HepG2 (cell line): Measurements from ENCODE around the gene NOXA1. TPM values are rescaled to one million over a fixed set of nuclear protein-coding genes. Genes with fewer than 3 reads are reported as not detected.

Experiments used
- CBX5 ChIP-seq: sonication (generic); formaldehyde crosslinking; IDR thresholded peaks from 2 replicates; pipeline ENCODE4 v1.4.0; 2020; ENCODE audit warnings: missing genetic modification reagents, borderline replicate concordance
- CCDC6 ChIP-seq: sonication (generic); formaldehyde crosslinking; IDR thresholded peaks from 2 replicates; pipeline ENCODE4 v1.8.1; 2022; ENCODE audit warnings: mild to moderate bottlenecking, missing genetic modification reagents, moderate library complexity
- CEBPG ChIP-seq: IDR thresholded peaks from 2 replicates; pipeline ENCODE4 v1.6.1; 2016
- CHCHD3 ChIP-seq: sonication (generic); formaldehyde crosslinking; IDR thresholded peaks from 2 replicates; pipeline ENCODE4 v1.8.0; 2022; ENCODE audit warnings: mild to moderate bottlenecking, missing genetic modification reagents, moderate library complexity
- GTF3A ChIP-seq: sonication (generic); formaldehyde crosslinking; conservative IDR thresholded peaks from 2 replicates; pipeline ENCODE4 v1.4.0; 2020; ENCODE audit warnings: mild to moderate bottlenecking, missing genetic modification reagents
- HNRNPUL1 ChIP-seq: fragments of 200-400 bp; formaldehyde crosslinking; IDR thresholded peaks from 2 replicates; pipeline ENCODE4 v1.6.1; 2017; ENCODE audit warnings: low read depth, mild to moderate bottlenecking, low read length, moderate library complexity
- KAT8 ChIP-seq: IDR thresholded peaks from 2 replicates; pipeline ENCODE4 v1.6.1; 2016; ENCODE audit warnings: missing genetic modification reagents, missing compliant biosample characterization
- KLF15 ChIP-seq: sonication (generic); formaldehyde crosslinking; IDR thresholded peaks from 2 replicates; pipeline ENCODE4 v1.8.1; 2023; ENCODE audit warnings: borderline replicate concordance, mild to moderate bottlenecking, inconsistent platforms, missing genetic modification reagents, mixed read lengths
- MTF1 ChIP-seq: sonication (generic); formaldehyde crosslinking; IDR thresholded peaks from 2 replicates; pipeline ENCODE4 v1.5.0; 2020; ENCODE audit warnings: missing genetic modification reagents
- SCMH1 ChIP-seq: sonication (generic); formaldehyde crosslinking; IDR thresholded peaks from 2 replicates; pipeline ENCODE4 v1.9.0; 2021; ENCODE audit warnings: missing genetic modification reagents, mild to moderate bottlenecking, borderline replicate concordance
- TBP ChIP-seq: sonication (generic); formaldehyde crosslinking; IDR thresholded peaks from 2 replicates; pipeline ENCODE4 v1.5.0; 2020; ENCODE audit warnings: missing genetic modification reagents
- ZFYVE20 ChIP-seq: sonication (generic); formaldehyde crosslinking; IDR thresholded peaks from 2 replicates; pipeline ENCODE4 v1.8.0; 2023; ENCODE audit warnings: low read depth, mild to moderate bottlenecking, moderate library complexity, missing genetic modification reagents, borderline replicate concordance
- ZMYM2 ChIP-seq: sonication (generic); formaldehyde crosslinking; IDR thresholded peaks from 2 replicates; pipeline ENCODE4 v1.8.0; 2022; ENCODE audit warnings: mild to moderate bottlenecking, missing genetic modification reagents
- ZNF205 ChIP-seq: IDR thresholded peaks from 2 replicates; pipeline ENCODE4 v1.6.1; 2018; ENCODE audit warnings: missing biosample characterization, missing genetic modification reagents
- ZNF382 ChIP-seq: sonication (generic); formaldehyde crosslinking; IDR thresholded peaks from 2 replicates; pipeline ENCODE4 v1.5.0; 2020; ENCODE audit warnings: missing genetic modification reagents, mild to moderate bottlenecking, borderline replicate concordance
- ZNF619 ChIP-seq: sonication (generic); formaldehyde crosslinking; IDR thresholded peaks from 2 replicates; pipeline ENCODE4 v1.4.0; 2020; ENCODE audit warnings: mild to moderate bottlenecking, missing genetic modification reagents
- polyA plus RNA-seq, 8 experiments: library from polyadenylated mRNA; depleted of rRNA in 3 of 8; stranded (reverse) in 7 of 8; unstranded in 1 of 8; fragments of >200 nt; fragmentation: Illumina TruSeq in 4 of 8; extraction: Trizol in 4 of 8; gene quantifications; 2 replicates each; pipeline versions ENCODE4 v1.2.1 to v1.2.3, GENCODE V29; 2011 to 2016; ENCODE audit warnings: low read depth in 4 of 8, missing spikeins in 1 of 8, mixed read lengths in 1 of 8; ENCODE audit not compliant: insufficient read depth in 1 of 8
- total RNA-seq, 5 experiments: library from RNA; depleted of rRNA; stranded (reverse); fragments of >200 nt; fragmentation: Illumina TruSeq; extraction: Trizol; gene quantifications; 2 replicates each; pipeline ENCODE4 v1.2.3, GENCODE V29; 2016; ENCODE audit warnings: low read depth in 1 of 5
- TF ChIP-seq, protein P1 (sequence below): sonication (generic); formaldehyde crosslinking; IDR thresholded peaks from 2 replicates; pipeline ENCODE4 v1.8.0; 2022; ENCODE audit warnings: missing genetic modification reagents, mild to moderate bottlenecking, borderline replicate concordance
- TF ChIP-seq, protein P2 (sequence below): sonication (generic); formaldehyde crosslinking; IDR thresholded peaks from 2 replicates; pipeline ENCODE4 v1.4.0; 2020; ENCODE audit warnings: missing genetic modification reagents
- TF ChIP-seq, protein P3 (sequence below): IDR thresholded peaks from 2 replicates; pipeline ENCODE4 v1.6.1; 2016; ENCODE audit warnings: missing compliant biosample characterization, missing genetic modification reagents, borderline replicate concordance
- TF ChIP-seq, protein P4 (sequence below): sonication (generic); formaldehyde crosslinking; IDR thresholded peaks from 2 replicates; pipeline ENCODE4 v1.9.0; 2022; ENCODE audit warnings: missing genetic modification reagents, mild to moderate bottlenecking, borderline replicate concordance

NOXA1 gene
- total and polyA plus RNA-seq, 2 of the 13 experiments (the other 11 are each of a cell fraction or from before 2014, with no cell fraction given), result 0.78 to 1.2 TPM

DNA sequence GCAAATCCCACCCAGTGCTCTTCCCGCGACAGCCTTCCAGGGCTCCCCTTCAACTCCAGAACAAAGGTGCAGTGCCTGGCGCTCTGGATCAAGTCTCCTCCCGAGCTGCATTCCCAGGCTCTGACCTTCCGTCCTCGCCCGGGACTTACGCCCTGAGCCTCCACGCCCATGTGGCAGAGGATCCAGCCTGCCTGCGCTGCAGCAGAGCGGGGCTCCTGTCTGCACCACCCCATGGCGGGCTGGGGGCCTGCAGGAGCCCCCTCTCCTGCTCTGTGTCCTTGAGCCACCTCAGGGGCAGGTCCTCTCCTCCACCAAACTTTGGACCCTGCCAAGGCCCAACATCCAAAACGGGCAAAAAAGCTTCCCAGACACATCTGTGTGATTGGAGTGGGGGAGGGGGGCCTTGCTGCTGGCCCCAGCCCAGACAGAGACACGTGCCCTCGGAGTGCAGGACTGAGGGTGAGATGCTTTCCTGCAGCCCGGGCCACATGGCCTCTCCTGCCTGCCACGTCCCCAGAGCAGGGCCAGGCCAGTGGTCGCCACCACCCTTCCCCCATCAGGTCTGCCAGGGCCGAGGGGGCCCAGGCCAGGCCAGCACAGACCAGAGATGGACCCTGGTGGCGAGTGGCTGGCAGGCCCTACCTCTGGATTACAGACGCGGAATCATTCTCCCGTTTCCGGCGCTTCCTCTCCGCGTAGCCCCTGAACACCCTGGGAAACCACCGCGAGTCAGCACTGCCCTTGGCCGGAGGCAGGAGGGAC lies 31.6 kb downstream of the NOXA1 start (continued):
- TF ChIP-seq ZMYM2 (CRISPR knock-in tag) (no peak), CEBPG (CRISPR knock-in tag) (peak; percentile 36), ZNF205 (0 out of 2 replicates have a peak, but pooled peaks have one; percentile 42), GTF3A (CRISPR knock-in tag) (no peak), ZNF382 (CRISPR knock-in tag) (no peak), HNRNPUL1 (no peak), CBX5 (CRISPR knock-in tag) (peak; percentile 82; the same call in 1 of the 2 replicates), ZNF619 (CRISPR knock-in tag) (no peak), KAT8 (CRISPR knock-in tag) (peak; percentile 63), CCDC6 (CRISPR knock-in tag) (no peak), MTF1 (CRISPR knock-in tag) (no peak), SCMH1 (CRISPR knock-in tag) (no peak), ZFYVE20 (CRISPR knock-in tag) (no peak), CHCHD3 (CRISPR knock-in tag) (no peak), KLF15 (CRISPR knock-in tag) (peak; percentile 71; the same call in 1 of the 2 replicates), TBP (CRISPR knock-in tag) (no peak; the same call in 1 of the 2 replicates)
- TF ChIP-seq, protein P1, sequence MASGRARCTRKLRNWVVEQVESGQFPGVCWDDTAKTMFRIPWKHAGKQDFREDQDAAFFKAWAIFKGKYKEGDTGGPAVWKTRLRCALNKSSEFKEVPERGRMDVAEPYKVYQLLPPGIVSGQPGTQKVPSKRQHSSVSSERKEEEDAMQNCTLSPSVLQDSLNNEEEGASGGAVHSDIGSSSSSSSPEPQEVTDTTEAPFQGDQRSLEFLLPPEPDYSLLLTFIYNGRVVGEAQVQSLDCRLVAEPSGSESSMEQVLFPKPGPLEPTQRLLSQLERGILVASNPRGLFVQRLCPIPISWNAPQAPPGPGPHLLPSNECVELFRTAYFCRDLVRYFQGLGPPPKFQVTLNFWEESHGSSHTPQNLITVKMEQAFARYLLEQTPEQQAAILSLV (CRISPR knock-in tag), result peak; percentile 95; the same call in 1 of the 2 replicates
- TF ChIP-seq, protein P2, sequence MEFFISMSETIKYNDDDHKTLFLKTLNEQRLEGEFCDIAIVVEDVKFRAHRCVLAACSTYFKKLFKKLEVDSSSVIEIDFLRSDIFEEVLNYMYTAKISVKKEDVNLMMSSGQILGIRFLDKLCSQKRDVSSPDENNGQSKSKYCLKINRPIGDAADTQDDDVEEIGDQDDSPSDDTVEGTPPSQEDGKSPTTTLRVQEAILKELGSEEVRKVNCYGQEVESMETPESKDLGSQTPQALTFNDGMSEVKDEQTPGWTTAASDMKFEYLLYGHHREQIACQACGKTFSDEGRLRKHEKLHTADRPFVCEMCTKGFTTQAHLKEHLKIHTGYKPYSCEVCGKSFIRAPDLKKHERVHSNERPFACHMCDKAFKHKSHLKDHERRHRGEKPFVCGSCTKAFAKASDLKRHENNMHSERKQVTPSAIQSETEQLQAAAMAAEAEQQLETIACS (CRISPR knock-in tag), result no peak
- TF ChIP-seq, protein P3, sequence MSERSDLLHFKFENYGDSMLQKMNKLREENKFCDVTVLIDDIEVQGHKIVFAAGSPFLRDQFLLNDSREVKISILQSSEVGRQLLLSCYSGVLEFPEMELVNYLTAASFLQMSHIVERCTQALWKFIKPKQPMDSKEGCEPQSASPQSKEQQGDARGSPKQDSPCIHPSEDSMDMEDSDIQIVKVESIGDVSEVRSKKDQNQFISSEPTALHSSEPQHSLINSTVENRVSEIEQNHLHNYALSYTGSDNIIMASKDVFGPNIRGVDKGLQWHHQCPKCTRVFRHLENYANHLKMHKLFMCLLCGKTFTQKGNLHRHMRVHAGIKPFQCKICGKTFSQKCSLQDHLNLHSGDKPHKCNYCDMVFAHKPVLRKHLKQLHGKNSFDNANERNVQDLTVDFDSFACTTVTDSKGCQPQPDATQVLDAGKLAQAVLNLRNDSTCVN (CRISPR knock-in tag), result peak; percentile 83
- TF ChIP-seq, protein P4, sequence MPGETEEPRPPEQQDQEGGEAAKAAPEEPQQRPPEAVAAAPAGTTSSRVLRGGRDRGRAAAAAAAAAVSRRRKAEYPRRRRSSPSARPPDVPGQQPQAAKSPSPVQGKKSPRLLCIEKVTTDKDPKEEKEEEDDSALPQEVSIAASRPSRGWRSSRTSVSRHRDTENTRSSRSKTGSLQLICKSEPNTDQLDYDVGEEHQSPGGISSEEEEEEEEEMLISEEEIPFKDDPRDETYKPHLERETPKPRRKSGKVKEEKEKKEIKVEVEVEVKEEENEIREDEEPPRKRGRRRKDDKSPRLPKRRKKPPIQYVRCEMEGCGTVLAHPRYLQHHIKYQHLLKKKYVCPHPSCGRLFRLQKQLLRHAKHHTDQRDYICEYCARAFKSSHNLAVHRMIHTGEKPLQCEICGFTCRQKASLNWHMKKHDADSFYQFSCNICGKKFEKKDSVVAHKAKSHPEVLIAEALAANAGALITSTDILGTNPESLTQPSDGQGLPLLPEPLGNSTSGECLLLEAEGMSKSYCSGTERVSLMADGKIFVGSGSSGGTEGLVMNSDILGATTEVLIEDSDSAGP (CRISPR knock-in tag), result peak; percentile 94; the same call in 1 of the 2 replicates
